HG02763 (cell line): ENCODE data around the gene MYB.
"Not testable (repeated sequence)": the region's sequence is repeated elsewhere in the genome, so short reads cannot be mapped to it uniquely, and the experiment has no call there.

Experiments
- ATAC-seq: cut with Tn5 transposase; IDR thresholded peaks from one replicate; pipeline ENCODE4 v1.9.1; 2021; ENCODE audit warnings: mild to moderate bottlenecking, moderate library complexity; ENCODE audit not compliant: unreplicated experiment

MYB gene

DNA sequence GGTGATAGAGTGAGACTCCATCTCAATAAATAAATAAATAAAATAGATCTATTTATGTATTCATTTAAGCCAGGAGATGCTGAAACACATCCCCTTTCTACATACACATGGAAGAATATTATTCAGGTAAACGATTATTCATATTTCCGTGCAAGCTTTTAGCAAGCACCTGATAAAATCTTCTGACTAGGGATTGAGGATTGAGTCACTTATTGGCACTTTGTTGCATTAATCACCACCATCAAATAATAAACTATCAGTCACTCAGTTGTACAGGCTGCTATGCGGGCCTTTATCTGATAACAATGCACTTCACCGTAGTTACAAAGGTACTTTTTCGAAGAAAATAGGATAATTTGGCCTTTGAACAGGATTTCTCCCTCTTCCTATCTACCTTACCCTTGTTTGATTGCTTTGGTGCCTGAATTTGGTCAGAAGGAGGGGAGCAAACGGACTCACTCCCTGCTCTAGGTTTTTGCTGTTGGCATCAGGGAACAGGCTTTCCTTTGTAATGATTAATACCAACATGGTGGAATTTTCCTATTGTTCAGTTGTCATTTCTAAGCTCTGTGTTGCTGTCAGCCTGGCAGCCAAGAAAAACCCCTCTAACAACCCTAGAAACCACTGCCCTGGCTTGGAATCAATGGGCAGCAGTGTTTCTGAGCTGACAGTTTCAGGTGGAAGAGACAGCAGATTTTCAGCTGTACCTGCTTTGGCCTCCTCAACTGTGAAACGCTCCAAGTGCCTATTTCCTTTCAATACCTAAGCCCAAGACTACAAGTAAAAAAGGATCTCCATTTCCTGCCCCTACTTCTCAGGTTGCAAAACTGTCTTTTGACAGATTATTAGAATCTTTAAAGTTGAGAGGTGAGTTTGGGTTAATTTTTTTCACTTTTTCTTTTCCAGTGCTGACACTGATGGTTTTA, 63.0 kb downstream of the MYB start:
- ATAC-seq, result no peak

DNA sequence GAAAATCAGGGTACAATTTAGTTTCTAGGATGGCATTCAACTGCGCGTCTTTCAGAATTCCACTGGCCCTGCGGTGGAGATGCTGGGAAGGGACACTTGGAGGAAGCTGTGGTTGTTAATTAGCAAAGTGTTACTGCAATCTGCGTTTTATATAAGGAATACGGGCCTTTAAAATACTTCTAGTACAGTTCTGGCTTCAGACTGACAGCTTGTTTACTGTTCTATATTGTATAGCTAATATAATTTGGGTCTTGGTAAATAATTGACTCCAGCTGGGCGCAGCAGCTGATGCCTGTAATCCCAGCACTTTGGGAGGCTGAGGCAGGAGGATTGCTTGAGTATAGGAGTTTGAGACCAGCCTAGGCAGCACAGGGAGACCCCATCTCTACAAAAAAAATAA, 63.7 kb downstream of the MYB start:
- no peak for ATAC-seq

DNA sequence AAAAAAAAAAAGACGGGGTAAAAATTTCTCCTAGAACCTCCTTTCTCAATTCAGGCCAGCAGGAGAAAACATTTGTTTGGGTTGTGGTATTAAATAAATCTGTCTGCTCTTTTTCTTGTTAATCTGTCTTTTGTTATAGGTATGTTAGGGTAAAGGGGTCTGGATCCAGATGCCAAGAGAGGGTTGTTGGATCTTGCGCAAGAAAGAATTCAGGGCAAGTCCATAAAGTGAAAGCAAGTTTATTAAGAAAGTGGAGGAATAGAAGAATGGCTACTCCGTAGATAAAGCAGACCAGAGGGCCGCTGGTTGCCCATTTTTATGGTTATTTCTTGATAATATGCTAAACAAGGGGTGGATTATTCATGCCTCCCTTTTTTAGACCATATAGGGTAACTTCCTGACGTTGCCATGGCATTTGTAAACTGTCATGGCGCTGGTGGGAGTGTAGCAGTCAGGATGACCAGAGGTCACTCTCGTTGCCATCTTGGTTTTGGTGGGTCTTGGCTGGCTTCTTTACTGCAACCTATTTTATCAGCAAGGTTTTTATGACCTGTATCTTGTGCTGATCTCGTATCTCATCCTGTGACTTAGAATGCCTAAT, 65.4 kb downstream of the MYB start:
- not testable (repeated sequence) for ATAC-seq

- no peak for ATAC-seq
Measured at GRCh38 chr6:135250234-135250633, 69.1 kb downstream of the MYB start.

GRCh38 chr6:135250751-135251497, 69.8 kb downstream of the MYB start:
- ATAC-seq, result no peak

DNA sequence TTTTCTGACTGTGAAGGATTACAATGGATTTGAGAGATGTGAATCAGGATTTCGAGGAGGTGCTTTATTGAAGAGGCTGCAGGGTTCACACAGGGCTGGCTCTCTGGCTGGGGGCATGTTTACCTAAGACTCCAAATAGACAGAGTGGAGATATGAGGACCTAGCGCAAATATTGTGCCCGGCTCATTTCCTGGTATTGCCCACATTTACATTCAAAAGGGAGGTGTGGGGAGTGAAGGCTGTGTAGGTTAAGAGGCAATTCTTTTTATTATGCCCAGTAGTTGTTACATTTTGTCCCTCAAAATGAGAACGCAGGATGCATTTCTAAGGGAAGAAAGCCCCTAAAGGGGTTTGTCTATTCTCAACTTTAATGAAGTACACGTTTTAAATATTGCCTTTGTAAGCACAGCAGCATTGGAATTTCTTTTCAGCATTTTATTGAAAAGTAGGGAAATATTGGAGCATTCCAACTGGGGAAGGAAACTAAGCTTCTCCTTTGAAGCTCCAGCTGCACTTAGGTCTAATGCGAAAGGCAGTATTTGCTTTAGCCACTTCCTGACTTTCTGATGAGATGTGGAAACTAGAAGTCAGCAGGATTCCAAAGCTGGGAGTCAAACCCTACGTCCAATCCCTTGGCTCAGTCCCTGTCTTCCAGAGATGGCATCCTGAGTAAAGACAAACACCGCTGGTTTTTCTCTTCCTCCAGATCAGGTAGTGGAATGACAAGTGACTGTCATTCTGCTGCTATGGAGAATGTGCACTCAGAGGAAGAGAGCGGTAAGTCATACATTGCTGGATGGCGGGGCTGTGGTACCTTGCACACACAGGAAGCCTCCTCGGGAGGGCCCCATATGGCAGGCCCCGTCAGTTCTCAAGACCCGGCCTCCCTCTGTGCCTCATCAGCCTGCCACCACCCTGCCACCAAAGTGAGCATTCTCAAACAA, 70.7 kb downstream of the MYB start:
- ATAC-seq, result no peak

- no peak for ATAC-seq
Measured at GRCh38 chr6:135254471-135254870, 73.4 kb downstream of the MYB start.

DNA sequence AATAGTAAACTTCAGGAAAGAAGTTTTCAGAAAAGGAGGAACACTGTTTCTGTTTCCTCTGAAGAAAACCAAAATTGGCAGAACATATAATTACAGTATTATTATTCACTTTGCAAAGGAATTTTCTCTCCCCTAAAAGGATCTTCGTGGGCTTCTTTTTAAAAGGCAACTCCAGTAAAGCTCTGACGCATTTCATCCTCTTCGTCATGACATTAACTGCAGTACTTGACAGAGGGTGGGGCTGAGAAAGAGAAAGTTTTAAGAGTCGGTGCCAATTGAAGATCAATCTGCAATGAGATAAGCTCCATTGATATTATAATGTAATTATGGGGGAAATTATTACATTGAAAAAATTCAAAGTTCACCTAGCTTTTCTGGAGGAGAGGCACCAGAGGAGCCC, 75.8 kb downstream of the MYB start:
- no peak for ATAC-seq

GRCh38 chr6:135257631-135258405, 76.7 kb downstream of the MYB start:
- ATAC-seq, result no peak

DNA sequence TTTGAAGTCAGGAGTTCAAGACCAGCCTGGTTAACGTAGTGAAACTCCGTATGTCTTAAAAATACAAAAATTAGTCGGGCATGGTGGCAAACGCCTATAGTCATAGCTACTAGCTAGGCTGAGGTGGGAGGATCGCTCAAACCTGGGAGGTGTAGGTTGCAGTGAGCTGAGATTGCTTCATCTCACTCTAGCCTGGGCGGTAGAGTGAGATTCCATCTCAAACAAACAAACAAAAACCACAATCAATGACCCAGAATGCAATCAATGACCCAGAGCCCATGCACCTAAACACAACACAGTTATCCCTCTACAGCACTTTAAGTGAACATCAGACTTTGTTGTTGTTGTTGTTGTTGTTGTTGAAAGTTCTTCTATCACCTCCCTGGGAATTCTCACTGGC, 77.9 kb downstream of the MYB start:
- no peak for ATAC-seq

GRCh38 chr6:135260612-135261011, 79.5 kb downstream of the MYB start:
- no peak for ATAC-seq

DNA sequence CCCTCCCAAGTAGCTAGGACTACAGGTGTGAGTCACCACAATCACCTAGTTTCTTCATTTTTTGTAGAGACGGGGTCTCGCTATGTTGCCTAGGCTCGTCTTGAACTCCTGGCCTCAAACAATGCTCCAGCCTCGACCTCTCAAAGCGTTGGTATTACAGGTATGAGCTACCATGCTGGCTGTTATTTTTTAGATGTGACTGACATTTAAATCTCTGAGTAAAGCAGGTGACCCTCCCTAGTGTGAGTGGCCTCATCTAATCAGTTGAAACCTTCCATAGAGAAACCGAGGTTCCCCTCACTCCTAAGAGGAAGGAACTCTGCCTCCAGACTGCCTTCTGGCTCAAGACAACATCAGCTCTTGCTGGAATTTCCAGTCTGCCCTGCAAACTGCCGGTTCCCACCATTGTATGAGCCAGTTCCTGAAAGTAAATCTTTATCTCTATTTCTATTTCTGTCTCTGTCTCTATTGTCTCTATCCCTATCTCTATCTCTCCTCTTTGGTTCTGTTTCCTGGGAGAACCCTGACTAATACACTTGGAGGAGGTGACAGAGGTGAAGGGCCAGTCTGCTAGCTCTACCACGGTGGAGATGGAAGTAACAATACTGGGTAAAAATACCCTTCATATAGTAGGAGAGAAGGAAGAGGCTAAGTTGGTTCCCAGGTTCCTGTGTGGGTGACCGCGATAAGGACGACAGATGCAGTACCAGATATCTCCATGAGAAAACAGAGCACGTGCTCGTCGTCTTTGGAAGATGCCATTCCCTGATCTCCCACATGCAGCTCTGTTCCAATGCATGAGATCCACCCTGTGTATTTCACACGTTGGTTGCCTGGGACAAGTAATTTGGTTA, 81.0 kb downstream of the MYB start:
- ATAC-seq, result no peak

GRCh38 chr6:135265278-135265677, 84.2 kb downstream of the MYB start:
- no peak for ATAC-seq

DNA sequence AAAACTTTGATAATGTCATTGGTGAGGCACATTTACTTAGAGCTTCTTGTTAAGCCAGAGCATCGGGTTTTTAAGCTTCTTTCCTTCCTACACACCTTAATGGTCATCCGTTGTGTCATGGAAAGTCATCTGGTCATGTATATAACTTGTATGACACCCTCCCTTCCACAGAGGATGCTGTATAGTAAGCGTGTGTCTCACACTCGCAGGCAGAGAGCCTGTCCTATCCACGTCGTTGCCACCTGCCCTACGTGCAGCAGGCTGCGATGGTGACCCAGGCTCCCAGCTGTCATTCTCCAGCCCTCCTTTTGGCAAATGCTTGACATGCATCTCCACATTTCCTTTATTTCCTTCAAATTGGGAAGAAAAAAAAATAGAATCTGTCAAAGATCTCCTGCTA, 85.6 kb downstream of the MYB start:
- no peak for ATAC-seq

GRCh38 chr6:135267085-135267484, 86.0 kb downstream of the MYB start:
- no peak for ATAC-seq

GRCh38 chr6:135268263-135268662, 87.2 kb downstream of the MYB start:
- ATAC-seq, result no peak

DNA sequence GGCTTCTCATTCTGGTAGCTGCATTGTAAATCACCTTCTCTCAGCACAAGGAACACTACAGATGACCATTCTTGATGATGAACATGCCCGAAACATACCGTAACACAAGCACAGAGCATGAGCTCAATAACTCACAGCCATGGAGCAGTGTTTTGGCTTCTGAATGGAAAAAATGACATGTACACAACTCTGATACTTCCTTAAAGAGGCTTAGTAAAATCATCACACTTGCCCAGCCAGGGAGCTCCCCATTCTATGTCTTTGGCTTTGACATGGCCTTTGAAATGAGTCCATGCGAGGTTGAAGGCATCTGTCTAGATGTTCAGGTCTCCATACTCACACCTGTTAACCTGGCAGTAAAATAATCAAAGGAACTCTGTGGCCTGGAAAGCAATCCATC, 87.6 kb downstream of the MYB start:
- ATAC-seq, result no peak
